ENCODE results near the gene SOHLH1. TPM values are rescaled to one million over a fixed set of nuclear protein-coding genes. Genes with fewer than 3 reads are reported as not detected.

Gene SOHLH1
- polyA plus RNA-seq, 1 experiment: not detected

DNA sequence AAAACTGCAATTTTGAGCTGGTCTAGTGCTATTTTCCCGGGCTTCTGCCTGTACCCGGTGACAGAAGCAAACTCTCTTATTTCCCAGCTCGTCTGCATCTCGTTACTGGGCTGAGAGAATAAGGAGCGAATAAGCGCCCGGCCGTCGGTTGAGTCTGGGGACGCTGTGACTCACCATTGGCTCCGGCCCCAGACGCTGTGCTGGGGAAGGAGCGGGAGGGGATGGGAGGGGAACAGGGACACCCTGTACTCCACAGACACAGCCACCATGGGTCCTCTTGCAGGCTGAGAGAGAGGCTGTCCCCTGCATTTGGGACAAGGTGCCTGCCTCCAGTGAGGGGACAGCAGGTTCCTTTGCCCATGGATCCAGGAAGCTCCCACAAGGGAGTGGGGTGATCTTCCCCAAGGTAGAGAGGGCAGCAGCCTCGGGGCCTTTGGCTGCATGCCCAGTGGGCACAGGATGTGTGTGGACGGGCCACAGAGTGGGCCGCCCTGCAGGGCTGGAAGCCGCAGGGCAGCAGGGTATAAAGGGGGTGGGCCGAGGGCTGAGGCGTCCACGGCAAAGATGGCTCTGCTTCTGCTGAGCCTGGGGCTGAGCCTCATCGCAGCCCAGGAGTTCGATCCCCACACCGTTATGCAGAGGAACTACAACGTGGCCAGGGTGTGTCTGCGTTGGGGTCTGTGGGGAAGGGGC is 36.4 kb downstream of the SOHLH1 start, which contains the start of gene LCN9:
Gene LCN9, plus strand, starts transcription at position 552 of the 693 bp plus-strand sequence. Its CDS starts 13 bp downstream, at position 565.
- H3K27ac ChIP-seq (ENCODE audit: low read depth, low read length): no peak within 1 kb of the TSS
- no peak within 1 kb of the TSS for H3K4me3 ChIP-seq (ENCODE audit: low read depth, low read length)
- TF ChIP-seq, protein P1, sequence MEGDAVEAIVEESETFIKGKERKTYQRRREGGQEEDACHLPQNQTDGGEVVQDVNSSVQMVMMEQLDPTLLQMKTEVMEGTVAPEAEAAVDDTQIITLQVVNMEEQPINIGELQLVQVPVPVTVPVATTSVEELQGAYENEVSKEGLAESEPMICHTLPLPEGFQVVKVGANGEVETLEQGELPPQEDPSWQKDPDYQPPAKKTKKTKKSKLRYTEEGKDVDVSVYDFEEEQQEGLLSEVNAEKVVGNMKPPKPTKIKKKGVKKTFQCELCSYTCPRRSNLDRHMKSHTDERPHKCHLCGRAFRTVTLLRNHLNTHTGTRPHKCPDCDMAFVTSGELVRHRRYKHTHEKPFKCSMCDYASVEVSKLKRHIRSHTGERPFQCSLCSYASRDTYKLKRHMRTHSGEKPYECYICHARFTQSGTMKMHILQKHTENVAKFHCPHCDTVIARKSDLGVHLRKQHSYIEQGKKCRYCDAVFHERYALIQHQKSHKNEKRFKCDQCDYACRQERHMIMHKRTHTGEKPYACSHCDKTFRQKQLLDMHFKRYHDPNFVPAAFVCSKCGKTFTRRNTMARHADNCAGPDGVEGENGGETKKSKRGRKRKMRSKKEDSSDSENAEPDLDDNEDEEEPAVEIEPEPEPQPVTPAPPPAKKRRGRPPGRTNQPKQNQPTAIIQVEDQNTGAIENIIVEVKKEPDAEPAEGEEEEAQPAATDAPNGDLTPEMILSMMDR (IDR thresholded peaks at IDR 0.05; ENCODE audit: low read depth, low read length): no peak
- ChIA-PET CTCF (no interaction called here), POLR2A (no interaction called here)
- peaks cover 2% of the 10 kb centered on the region for H3K27me3 ChIP-seq (ENCODE audit: control insufficient read depth, insufficient read depth, low read length)
- peaks cover 21% of the 10 kb centered on the region for H3K9me3 ChIP-seq (ENCODE audit: control insufficient read depth, insufficient read depth, low read length)
- no peak for DNase-seq (ENCODE audit: low read depth, low spot score)

DNA sequence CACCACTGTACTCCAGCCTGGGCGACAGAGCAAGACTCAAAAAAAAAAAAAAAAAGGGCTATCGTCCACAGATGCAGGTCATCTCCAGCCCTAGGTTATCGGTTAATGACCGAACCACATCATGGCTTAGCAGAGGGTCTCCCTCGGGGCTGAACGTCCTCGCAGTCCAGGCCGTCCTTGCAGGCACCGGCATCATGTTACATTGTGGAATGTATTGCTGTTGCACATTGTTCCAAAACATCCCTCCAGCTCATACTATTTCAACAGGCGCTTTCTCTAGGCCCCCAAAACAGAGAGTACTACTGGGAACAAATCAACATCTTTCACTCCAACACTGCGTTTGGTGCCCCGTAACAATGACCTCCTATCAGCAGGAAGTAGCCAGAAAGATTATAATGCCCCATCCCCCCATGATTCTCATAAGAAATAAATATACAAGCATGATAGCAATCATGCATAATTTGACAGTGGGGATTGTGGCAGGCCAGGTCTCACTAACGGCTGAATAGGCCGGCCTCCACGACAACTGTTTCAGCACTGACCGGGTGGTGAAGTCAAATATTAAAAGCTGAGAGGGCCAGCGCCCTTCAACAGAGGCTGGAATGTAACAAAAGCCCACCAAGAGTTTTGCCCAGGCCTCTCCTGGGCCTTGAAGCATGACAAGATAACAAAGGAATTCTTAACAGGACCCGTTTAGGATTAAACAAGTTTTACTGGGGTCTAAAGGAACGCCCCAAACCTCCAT is 37.3 kb downstream of the SOHLH1 start:
- no peak overlapping the region for H3K4me3 ChIP-seq (ENCODE audit: low read depth, low read length)
- TF ChIP-seq, protein P1 (IDR thresholded peaks at IDR 0.05; ENCODE audit: low read depth, low read length): no peak
- H3K9me3 ChIP-seq (ENCODE audit: control insufficient read depth, insufficient read depth, low read length): peaks cover 17% of the 10 kb centered on the region
- no peak for DNase-seq (ENCODE audit: low read depth, low spot score)
- ChIA-PET POLR2A (no interaction called here), CTCF (no interaction called here)
- no peak overlapping the region for H3K27ac ChIP-seq (ENCODE audit: low read depth, low read length)
- H3K27me3 ChIP-seq (ENCODE audit: control insufficient read depth, insufficient read depth, low read length): peaks cover 2% of the 10 kb centered on the region

DNA sequence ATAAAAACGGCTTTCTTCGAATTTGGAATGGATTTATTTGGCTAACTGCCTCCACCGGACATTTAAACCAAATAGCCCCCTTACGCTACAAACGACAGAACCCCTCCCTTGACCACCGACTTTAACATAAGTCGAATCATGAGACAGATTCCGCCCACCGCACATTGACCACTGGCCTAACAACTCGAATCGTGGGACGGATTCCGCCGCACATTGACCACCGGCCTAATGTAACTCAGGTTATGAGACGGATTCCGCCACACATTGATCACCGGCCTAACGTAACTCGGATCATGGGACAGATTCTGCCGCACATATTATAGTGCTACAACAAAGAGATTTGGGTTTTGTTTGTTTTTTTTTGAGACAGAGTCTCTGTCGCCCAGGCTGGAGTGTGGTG is 38.9 kb downstream of the SOHLH1 start:
- POLR2A ChIA-PET: no interaction called here
- CTCF ChIA-PET: no interaction called here
- TF ChIP-seq, protein P1 (IDR thresholded peaks at IDR 0.05; ENCODE audit: low read depth, low read length): no peak
- Histone ChIP-seq H3K27ac (ENCODE audit: low read depth, low read length) (no peak overlapping the region), H3K27me3 (ENCODE audit: control insufficient read depth, insufficient read depth, low read length) (peaks cover 2% of the 10 kb centered on the region), H3K9me3 (ENCODE audit: control insufficient read depth, insufficient read depth, low read length) (peaks cover 25% of the 10 kb centered on the region), H3K4me3 (ENCODE audit: low read depth, low read length) (no peak overlapping the region)
- no peak for DNase-seq (ENCODE audit: low read depth, low spot score)

DNA sequence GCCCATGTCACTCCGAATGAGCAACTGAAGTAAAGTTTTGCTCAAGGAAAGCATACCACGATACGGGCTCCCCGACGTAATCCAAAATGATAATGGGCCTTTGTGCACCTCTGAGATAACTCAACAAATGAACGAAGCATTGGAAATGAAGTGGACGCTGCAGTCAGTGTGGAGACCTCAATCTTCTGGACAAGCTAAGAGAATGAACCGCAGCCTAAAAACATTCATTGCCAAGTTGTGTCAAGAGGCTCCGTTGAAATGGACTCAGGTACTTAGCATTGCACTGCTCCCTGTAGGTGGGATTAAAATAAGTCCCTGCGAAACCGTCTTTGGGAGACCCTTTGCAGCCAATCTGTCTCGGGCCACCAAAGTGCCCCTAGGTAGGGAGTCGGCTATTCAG is 40.0 kb downstream of the SOHLH1 start:
- peaks cover 22% of the 10 kb centered on the region for H3K9me3 ChIP-seq (ENCODE audit: control insufficient read depth, insufficient read depth, low read length)
- TF ChIP-seq, protein P1 (IDR thresholded peaks at IDR 0.05; ENCODE audit: low read depth, low read length): no peak
- no peak overlapping the region for H3K27ac ChIP-seq (ENCODE audit: low read depth, low read length)
- POLR2A ChIA-PET: no interaction called here
- peaks cover 2% of the 10 kb centered on the region for H3K27me3 ChIP-seq (ENCODE audit: control insufficient read depth, insufficient read depth, low read length)
- CTCF ChIA-PET: no interaction called here
- DNase-seq (ENCODE audit: low read depth, low spot score): no peak
- H3K4me3 ChIP-seq (ENCODE audit: low read depth, low read length): no peak overlapping the region

DNA sequence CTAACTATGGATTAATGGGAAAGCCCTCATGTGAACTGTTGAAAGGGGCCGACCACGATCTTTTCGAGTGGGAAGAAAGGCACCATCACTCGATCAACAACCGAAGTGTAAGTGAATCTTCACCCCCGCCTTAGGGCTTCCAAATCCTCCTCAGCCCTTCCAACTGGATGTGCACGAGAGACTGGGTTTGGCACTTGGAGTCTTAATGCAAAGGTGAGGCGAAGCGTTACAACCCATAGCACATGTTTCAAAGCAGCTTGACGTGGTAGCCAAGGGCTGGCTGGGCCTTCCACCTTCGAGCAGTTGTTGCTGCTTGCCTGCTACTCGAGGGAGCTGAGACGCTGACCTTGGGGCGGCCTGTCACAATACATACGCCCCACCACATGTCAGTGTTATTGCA is 41.9 kb downstream of the SOHLH1 start:
- TF ChIP-seq, protein P1 (IDR thresholded peaks at IDR 0.05; ENCODE audit: low read depth, low read length): no peak
- DNase-seq (ENCODE audit: low read depth, low spot score): no peak
- CTCF ChIA-PET: no interaction called here

More for the DNA sequence above, 41.9 kb downstream of the SOHLH1 start:
- H3K4me3 ChIP-seq (ENCODE audit: low read depth, low read length): no peak overlapping the region
- H3K27me3 ChIP-seq (ENCODE audit: control insufficient read depth, insufficient read depth, low read length): no peaks in the 10 kb centered on the region
- peaks cover 22% of the 10 kb centered on the region for H3K9me3 ChIP-seq (ENCODE audit: control insufficient read depth, insufficient read depth, low read length)
- POLR2A ChIA-PET: no interaction called here
- no peak overlapping the region for H3K27ac ChIP-seq (ENCODE audit: low read depth, low read length)
